ENCODE data around the gene IFITM1.
"Not testable (repeated sequence)": the region's sequence is repeated elsewhere in the genome, so short reads cannot be mapped to it uniquely, and the experiment has no call there.

IFITM1 gene

DNA sequence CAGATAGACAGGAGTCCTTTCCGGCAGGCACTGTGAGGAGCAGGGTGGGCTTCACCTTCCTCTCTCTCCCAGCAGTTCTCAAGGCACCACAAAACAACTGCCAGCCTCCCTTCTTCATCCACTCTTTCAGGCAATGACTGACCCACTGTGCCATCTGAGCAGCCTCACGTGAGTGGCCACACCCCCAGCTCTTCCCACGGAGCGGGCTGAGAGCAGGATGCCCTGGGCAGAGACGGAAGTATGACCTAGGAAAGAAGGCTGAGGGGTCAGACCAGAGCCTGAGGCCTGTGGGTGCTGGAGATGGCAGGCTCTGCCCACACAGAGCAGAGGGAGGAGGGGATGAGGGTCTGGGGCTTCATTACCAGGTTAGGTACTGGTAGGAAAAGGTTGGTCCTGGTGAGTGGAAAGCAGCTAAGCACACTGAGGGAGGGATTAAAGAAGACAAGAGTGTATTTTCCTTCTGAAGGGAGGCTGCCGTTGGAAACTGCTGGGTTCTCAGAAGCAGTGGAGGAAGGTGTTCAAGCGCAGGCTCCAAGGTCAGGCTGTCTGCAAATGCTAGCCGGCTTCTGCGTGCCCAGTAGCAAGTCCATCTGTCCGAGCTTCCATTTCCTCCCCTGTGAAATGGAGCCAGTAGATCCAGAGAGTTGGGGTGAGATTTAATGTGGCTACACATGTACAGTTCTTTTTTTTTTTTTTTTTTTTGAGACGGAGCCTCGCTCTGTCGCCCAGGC lies 31.0 kb upstream of the IFITM1 start:
- DNase-seq, result no peak

DNA sequence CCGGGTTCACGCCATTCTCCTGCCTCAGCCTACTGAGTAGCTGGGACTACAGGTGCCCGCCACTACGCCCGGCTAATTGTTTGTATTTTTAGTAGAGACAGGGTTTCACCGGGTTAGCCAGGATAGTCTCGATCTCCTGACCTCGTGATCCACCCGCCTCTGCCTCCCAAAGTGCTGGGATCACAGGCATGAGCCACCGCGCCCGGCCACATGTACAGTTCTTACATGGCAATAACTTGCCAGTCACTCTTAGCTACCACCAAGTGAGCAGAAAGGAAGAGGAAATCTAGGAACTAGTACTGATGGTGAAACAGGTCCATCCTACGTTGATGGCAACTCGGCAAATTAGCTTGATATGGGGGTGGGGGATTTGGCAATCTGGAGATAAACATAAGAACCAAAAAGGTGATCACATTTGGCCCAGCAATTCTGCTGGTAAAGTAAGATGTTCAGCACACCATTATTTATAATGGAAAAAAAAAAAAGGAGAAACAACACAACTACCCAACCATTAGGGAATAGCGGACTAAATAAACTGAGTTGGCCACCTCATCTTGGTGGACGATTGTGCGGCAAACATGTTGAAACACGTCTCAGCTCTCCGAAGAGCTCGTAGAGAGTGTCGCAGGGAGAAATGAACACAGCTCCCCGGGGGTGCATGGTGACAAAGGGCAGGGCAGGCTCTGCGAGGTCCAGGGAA lies 30.3 kb upstream of the IFITM1 start:
- DNase-seq, result no peak

DNA sequence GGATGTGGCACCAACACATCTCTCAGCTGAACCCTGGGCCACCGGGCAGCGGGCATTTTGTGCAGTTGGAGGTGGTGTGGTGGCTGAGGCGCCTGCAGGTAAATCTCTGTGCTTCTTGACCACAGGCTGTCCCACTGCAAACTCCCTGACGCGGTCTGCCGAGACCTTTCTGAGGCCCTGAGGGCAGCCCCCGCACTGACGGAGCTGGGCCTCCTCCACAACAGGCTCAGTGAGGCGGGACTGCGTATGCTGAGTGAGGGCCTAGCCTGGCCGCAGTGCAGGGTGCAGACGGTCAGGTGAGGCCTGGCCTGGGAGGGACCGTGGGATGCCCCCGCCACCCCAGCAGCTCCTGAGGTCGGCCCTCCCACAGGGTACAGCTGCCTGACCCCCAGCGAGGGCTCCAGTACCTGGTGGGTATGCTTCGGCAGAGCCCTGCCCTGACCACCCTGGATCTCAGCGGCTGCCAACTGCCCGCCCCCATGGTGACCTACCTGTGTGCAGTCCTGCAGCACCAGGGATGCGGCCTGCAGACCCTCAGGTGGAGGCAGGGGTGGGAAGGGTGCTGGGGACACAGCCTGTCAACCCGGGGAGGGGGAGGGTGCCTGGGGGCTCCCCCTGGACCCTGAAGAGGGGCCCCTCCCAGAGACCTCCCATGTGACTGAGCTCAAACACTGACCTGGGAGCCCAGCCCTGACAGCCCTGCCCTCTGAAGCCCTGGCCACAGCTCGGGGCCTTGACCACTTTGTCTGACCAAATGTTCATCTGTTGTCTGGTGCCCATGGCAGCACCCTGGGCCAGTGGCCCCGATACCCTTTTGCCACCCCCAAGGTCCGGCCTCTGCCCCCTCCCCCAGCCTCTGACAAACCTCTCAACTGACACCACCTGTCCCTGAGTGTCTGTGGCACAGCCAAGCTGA lies 29.5 kb upstream of the IFITM1 start:
- DNase-seq, result no peak

DNA sequence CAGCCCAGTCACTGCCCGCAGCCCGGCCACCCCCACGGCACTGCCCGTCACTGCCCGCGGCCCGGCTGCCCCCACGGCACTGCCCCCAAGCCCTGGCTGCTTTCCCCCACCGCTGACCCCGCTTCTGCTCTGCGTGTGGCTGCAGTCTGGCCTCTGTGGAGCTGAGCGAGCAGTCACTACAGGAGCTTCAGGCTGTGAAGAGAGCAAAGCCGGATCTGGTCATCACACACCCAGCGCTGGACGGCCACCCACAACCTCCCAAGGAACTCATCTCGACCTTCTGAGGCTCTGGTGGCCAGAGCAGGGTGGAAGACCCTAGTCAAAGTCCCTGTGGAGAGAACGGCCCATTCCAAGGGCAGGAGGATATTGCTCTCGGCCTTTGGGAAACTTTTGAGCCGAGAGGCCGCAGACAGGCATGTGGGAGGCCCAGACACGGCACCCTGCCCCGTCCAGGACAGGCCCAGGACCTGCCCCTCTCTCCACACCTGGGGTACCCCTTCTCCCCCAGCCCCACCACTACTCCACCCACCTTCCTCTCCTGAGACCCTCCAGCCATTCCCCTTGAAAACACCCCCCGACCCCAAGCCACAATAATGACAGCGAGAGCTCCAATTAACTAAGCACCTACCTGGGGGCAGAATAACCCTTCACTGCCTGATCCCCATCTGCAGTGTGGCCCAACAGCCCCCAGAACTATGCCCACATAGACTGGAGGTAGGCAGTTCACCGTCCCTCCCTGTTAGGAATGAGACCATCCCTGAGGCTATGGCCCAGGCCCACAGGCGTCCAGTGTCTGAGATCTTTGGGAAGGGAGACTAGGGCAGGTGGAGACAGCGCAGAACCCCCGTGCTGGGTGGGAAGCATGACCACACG lies 28.6 kb upstream of the IFITM1 start:
- no peak for DNase-seq

DNA sequence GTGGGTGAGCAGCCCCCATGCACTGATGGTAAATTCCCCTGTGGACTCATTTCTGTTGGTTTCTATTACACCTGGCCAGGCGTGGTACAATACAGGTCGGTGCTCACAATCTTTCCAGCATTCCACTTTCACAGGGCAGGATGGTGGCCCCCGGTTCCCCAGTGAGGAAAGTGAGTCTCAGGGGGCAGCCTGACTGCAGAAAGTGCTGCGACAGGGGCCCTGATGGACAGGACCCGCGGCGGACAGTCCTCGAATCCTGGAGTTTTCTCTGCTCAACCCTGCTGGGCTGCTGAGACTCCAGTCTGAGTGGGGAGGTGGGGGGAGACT lies 28.0 kb upstream of the IFITM1 start:
- no peak for DNase-seq

DNA sequence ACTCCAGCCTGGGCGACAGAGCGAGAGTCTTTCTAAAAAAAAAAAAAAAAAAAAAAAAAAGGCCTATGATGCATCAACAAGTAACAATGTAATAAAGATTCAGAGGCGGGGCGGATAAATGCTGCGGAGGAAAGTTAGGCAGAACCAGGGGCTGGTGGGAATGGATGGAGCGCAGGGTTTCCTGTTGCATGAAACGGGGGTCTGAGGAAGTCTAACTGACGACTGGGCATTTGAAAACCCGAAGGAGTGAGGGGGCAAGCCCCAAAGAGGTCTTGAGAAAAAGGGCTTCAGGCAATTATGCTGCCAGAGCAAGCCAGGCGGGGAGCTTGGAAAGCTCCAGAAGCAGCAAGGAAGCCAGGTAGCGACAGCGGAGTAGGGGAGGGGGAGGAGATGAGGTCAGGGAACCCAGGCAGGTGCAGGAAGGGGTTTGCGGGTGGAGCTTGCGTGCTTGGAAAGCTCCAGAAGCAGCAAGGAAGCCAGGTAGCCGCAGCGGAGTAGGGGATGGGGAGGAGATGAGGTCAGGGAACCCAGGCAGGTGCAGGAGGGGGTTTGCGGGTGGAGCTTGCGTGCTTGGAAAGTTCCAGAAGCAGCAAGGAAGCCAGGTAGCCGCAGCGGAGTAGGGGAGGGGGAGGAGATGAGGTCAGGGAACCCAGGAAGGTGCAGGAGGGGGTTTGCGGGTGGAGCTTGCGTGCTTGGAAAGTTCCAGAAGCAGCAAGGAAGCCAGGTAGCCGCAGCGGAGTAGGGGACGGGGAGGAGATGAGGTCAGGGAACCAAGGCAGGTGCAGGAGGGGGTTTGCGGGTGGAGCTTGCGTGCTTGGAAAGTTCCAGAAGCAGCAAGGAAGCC lies 26.6 kb upstream of the IFITM1 start:
- DNase-seq, result not testable (repeated sequence)

DNA sequence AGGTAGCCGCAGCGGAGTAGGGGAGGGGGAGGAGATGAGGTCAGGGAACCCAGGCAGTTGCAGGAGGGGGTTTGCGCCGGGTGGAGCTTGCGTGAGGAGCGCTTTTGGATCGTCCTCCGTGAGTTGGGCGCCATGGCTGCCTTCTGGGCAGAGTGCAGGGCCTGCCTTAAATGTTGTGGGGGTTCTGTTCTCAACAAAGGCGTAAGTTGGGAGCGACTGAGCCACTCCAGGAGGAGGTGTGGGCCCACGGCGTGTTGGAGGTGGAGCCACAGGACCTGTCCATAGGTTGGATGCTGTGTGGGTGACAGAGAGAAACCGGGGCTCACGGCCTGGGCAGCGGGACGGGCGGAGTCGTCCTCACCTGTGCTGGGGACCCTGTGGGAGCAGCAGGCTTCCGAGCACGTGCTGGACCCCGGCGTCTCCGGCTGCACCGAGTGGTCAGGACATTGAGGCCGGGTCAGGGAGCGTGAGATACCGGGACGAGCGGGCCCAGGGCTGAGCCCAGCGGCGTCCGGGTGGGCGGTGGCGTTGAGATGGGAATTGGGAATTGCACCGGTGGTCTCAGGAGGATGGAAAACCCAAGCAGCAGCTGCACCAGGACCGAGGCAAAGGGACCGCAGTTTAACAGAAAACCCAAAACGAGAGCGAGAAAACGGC lies 25.9 kb upstream of the IFITM1 start:
- no peak for DNase-seq

DNA sequence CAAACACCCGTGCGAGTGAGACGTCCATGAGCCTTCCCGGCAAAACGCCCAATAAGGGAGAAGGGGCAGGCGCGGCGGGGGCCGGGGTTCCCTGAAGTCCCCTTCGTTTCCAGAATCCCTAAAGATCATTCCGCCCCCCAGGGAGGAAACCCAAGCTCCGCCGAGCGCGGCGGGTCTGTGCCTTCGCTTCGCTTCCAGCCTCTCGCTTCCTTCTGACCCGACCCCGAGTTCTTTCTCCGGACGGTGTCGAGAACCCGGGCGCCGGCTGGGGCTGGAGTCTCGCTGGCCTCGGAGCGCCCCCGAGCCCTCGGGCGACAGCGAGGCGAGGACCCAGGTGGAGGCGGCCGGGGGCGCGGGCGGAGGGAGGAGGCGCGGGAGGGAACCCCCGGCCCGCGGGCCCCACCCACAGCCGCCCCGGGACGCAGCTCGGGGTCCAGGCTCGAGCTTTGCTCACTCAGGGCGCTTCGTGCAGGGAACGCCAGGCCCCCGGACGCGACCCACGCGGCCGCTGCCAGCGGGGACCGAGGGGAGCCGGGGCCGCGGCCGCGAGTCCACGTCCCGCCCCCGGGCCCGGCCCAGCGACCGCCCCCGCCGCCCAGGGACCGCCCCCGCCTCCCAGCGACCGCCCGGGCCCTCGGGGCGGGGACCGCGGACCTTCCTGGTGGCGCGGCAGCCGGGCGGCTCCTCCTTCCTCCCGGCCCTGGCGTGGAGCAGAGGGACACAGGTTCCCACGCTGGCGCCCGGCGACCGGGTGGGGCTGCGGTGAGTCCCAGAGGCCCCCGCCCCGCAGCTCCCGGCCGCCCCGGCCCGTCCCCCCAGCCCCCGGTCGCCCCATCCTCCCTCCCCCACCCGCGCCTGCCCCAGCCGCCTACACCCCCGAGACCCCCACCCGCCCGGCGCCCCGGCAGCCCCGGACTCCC lies 25.1 kb upstream of the IFITM1 start, which contains the start of gene PGGHG:
Gene PGGHG (plus strand): TSS at position 649 of the 920 bp plus-strand sequence. CDS start 691 bp downstream, outside the sequence.
- DNase-seq, result peak; percentile 75

DNA sequence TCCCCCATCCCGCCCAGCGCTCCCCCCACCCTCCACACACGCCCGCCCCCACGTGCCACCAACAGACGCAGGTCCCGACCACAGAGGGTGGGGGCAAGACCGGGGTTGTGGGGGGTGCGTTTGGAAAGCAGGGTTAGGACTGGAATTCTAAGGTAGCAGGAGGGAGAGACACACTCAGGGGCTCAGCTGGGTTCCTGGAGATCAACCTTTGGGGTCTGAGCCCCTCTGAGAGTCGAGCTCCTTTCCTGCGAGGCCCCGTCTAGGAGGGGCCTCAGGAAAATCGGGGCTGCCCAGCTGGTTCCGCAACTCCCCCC lies 24.5 kb upstream of the IFITM1 start:
- no peak for DNase-seq

DNA sequence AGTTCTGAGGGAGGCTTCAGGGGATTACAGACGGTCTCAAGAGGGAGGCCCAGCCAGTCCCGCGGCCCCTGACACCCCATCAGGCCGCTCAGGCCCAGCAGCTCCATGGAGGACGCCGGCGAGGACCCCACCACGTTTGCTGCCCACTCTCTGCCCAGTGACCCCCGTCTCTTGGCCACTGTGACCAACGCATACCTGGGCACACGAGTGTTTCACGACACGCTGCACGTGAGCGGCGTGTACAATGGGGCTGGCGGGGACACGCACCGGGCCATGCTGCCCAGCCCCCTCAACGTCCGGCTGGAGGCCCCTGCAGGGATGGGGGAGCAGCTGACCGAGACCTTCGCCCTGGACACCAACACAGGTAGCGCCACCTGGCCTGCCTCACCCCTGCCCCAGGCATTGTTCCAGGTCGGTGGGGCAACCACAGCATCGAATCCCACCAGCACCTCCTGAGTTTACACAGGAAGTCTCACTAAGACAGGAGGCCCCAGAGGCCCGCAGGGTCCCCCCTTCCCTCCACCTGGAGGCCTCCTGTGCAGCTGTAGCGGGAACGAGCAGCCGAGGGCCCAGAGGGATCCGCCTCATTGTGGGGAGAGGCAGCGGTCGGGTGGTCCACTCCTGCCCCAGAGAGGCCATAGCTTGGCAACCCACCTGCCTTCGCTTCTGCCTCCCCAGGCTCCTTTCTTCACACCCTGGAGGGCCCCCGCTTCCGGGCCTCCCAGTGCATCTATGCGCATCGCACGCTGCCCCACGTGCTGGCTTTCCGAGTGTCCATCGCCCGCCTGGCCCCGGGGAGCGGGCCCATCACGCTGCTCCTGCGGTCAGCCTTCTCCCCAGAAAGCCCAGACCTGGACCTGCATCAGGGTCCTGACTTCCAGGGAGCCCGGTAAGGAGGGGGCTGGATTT lies 23.9 kb upstream of the IFITM1 start:
- DNase-seq, result no peak

DNA sequence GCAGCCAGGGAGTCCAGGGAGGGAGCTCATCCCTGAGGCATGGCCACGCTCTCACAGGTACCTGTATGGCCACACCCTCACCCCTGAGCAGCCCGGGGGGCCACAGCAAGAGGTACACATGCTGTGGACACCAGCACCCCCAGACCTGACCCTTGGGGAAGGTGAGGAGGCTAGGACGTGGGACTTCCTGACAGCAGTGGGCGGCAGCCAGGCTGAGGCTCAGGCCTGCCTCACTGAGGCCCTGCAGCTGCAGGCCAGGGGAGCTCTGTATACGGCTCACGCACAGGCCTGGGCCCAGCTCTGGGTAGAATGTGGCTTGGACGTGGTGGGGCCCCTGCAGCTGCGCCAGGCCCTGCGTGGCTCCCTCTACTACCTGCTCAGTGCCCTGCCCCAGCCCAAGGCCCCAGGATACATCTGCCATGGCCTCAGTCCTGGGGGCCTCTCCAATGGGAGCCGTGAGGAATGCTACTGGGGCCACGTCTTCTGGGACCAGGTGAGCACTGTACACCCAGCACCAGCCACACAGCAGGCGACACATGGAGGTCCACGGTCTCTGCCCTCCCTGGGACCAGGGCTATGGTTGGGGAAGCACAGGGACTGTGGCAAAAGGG lies 23.1 kb upstream of the IFITM1 start:
- no peak for DNase-seq

DNA sequence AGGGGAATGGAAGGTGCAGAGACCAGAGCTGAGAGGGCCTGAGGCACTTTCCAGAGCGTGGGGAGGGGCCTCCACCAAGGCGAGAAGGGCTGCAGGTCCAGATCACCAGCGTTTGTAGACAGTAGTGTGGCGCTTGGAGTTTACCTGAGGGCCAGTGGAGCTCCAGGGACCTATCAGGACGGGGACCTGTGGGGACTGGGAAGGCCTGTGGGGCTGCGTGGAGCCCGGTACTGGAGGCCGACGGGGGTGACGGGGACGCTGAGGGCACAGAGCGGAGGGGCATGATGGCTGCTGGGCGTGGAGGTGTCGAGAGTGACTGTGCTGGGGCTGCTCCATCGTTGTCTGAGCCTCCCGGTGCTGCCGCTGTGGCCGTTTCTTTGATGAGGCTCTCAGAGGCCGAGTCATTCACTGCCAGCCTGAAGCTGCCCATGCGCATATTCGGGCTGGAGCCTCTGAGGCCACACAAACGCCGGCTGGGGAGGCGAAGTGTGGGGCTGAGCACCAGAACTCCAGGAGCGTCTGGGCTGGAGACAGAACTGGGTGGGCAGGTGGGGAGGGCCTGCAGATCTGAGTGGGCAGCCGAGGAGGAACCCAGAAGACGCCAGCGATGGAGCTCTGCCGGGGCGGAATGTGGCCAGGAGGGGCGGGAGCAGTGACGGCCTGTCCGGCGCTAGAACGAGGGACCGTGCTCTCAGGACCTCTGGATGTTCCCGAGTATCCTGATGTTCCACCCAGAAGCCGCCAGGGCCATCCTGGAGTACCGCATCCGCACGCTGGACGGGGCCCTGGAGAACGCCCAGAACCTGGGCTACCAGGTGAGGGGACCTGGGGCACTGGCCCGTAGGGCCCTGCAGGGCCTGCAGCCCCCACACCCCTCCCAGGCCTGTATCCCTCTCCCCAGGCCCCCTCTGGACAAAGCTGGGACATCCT lies 22.3 kb upstream of the IFITM1 start:
- DNase-seq, result no peak

DNA sequence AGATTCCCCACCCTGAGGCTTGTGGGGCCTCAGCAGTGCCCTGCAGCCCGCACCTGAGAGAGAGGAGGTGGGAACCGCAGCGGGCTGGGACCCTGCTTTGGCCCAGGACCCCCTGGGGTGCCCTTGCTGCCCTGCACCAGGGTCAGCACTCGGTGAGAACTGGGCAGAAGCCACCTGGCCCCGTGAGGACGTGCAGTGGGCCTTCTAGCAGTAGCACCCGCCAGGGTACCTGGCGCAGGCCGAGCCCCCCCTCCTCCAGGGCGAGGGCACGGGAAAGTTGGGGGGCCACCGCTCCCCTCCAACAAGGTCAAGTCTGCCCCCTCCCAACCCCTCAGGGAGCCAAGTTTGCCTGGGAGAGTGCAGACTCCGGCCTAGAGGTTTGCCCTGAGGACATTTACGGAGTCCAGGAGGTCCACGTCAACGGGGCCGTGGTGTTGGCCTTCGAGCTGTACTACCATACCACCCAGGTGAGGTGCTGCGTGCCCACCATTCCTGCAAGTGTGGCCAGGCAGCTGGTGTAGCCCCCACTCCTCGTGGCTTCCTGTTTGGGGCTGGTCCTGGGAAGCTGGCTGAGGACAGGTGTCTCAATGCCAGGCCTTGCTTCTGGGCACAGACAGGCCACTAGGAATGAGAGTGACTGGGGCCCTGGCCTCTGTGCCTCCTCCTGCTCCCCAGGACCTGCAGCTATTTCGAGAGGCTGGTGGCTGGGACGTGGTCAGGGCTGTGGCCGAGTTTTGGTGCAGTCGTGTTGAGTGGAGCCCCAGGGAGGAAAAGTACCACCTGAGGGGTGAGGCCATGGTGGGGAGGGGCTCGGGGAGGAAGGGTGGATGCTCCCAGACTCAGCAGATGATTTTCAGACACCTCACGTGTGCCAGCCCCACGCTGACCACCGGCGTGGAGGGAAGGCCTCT lies 21.4 kb upstream of the IFITM1 start:
- no peak for DNase-seq

DNA sequence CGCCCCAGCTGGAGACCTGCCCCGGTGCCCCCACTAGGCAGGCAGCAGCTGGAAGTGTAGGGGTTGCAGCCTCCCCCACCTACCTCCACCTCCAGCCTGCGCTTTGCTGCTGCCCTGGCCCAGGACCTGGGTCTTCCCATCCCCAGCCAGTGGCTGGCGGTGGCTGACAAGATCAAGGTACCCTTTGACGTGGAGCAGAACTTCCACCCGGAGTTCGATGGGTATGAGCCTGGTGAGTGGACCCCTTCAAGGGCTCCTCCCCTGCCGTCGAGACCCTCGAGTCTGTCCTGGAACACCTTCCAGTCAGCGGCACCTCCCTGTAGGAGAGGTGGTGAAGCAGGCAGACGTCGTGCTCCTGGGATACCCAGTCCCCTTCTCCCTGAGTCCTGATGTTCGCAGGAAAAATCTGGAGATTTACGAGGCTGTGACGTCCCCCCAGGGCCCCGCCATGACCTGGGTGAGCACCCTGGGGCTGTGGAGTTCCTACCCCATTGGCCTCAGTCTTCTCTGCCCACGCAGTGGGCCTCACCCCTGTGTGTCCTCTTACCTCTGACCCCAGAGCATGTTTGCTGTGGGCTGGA lies 20.5 kb upstream of the IFITM1 start:
- no peak for DNase-seq

DNA sequence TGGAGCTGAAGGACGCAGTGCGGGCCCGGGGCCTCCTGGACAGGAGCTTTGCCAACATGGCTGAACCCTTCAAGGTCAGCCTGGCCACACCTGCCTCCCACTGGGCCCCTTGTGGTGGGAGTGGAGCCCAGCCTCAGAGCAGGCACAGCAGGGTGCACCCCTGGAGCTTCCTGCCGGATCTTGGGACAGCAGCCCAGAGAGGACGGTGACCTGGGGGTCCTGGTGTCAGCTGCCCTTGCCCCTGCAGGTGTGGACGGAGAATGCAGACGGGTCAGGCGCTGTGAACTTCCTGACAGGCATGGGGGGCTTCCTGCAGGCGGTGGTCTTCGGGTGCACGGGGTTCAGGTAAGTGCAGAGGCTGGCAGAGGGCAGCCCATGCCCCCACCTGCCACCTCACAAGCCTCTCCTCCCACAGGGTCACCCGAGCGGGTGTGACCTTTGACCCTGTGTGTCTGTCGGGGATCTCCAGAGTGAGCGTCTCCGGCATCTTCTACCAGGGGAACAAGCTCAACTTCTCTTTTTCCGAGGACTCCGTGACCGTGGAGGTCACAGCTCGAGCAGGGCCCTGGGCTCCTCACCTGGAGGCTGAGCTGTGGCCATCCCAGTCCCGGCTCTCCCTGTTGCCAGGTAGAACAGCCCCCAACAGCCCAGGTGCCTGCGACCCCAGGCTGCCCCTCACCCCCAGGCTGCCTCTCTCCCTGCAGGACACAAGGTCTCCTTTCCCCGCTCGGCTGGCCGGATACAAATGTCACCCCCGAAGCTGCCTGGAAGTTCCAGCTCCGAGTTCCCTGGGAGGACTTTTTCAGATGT lies 19.8 kb upstream of the IFITM1 start:
- DNase-seq, result no peak

All from OCI-M1 (cell line).